Activated CD8-positive, alpha-beta memory T cell treated with anti-CD3 and anti-CD28 coated beads, Interleukin-2, amount 50 U/mL, for 24 hours (primary cell): Measurements from ENCODE around the gene IL2RG.

Experiments used
- DNase-seq: peaks from one replicate; pipeline ENCODE4 v3.0.0-alpha.2; 2020; ENCODE audit errors: extremely low read depth

Gene IL2RG

DNA sequence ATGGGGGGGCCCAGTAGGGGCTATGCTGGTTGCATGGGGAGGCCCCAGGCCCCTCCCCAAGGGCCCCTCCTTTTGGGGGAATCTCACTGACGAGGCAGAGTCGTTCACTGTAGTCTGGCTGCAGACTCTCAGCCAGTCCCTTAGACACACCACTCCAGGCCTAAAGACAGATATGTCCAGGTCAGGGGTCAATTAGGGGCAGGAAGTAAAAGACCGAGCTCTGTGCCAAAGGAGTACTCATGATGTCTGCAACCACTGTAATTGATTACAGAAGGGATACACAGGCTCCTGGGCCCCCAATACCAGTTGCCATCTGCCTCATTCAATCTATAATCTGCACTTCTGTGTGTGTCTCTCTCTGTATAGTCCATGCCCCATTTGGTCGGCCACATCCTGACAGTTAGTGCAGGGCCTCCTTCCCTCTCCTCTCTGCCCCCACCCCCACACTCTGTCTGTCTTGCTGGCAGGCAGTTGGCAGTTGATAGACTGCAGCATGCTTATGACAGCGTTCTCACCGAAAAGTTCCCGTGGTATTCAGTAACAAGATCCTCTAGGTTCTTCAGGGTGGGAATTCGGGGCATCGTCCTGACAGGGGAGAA lies 3.5 kb downstream of the IL2RG start:
- no peak for DNase-seq

DNA sequence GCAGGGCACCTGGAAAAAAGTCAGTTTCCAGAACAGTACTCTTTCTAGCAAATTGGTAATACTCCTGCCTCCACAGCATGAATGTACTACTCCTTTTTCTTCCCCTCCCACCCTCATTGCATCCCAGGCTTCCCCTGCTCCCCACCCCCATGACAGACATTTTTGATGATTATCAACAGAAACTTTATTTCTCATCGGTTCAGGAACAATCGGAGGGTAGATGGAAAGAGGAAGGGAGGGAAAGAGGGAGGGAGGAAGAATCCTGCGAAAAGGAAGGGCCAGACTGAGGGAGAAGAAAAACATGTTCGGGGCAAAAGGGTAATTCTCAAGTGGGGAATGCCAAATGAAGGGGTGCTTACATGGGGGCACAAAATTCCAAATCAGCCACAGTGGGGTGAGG lies 4.1 kb downstream of the IL2RG start:
- DNase-seq = no peak

DNA sequence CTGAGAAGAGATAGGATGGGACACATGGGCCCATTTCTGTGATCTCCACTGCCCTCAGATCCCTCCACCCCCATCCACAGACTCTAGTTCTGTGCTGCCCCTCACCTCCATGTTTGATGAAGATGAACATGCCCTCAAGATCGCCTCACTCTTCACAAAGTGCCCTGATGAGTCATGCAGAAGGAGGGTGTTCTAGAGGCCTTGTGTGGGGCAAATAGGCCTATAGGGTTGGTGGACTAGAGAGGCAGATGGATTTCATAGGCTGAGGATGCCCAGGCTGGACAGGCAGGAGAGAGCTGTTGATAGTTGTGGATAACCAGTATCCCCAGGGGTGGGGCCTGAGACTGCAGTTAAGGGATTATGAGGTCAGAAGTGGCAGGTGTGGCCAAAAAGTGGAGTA lies 5.0 kb downstream of the IL2RG start, which contains the start of gene CXorf65:
TSS of gene CXorf65 (minus strand) at position 314 of the 400 bp plus-strand sequence. CDS start at position 130, 184 bp downstream.
- DNase-seq = no peak

DNA sequence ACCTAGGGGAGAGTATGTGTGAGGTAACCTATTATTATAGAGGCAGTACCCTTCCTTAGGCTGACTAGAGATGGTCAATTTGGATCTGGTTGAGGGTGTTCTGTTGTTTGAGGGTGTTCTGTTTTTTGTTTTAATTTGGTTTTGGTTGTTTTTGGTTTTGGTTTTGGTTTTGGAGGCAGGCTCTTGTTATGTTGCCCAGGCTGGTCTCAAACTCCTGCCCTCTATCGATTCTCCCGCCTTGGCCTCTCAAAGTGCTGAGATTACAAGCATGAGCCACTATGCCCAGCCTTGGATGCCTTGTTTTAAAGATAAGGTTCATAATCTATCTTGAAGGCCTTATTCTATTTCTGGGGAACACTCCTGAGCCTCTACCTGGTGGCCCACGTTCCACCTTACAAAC lies 5.7 kb downstream of the IL2RG start:
- DNase-seq = no peak

DNA sequence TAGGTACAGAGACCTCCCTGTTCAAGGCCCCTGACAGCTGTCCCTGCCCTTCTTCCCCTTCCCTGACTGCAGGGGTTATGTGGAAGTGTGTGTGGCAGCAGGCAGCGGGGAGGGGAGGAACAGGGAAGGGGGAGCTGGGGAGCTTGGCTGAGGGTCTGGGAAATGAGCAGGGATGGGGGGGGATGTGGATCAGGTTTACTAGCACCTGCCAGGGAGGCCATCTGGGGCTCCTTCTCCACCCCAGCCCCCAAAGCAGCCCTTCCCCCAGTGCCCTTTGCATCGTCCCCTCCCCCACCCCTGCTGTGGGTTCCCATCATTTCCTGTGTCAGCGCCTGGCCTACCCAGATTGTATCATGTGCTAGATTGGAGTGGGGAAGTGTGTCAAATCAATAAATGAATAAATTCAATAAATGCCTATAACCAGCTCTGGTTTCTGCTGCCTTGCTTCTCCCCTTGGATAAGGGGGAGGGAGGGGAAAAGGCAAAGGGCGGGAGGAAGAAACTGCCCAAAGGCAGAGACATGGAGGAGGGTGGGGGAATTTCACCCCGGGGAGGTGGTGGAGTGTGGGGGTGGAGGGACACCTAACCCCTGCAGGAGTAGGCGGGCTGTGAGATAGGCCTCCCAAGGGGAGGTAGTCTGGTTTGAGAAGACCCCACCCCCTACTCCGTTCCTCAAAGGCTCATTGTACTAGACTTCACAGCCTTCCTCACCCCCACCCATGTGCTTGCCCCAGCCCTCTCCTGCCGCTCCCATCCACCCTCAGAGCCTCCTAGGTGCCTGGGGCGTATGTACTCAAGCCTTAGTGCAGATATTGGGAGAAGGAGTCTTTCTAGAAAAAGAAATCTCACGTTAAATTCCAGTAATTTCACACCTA lies 8.0 kb downstream of the IL2RG start:
- DNase-seq = no peak

DNA sequence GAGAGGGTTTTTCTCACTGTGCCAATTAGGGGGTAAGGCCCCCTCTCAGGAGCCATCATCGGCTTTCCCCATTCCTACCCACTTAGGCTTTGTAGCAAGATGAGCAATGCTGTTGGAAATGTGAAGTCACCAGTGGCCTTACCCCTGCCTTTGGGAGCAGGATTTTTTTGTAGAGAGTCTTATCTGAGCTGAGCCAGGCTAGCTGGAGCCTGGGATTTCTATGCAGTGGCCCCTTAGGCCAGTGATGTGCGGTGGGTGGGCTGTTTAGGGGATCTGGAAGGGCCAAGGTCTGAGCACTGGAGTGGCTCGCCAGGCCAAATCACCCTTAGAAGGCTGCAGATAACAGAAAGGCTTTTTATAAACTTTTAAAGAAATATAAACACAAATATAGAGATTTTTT lies 9.1 kb downstream of the IL2RG start:
- no peak for DNase-seq

DNA sequence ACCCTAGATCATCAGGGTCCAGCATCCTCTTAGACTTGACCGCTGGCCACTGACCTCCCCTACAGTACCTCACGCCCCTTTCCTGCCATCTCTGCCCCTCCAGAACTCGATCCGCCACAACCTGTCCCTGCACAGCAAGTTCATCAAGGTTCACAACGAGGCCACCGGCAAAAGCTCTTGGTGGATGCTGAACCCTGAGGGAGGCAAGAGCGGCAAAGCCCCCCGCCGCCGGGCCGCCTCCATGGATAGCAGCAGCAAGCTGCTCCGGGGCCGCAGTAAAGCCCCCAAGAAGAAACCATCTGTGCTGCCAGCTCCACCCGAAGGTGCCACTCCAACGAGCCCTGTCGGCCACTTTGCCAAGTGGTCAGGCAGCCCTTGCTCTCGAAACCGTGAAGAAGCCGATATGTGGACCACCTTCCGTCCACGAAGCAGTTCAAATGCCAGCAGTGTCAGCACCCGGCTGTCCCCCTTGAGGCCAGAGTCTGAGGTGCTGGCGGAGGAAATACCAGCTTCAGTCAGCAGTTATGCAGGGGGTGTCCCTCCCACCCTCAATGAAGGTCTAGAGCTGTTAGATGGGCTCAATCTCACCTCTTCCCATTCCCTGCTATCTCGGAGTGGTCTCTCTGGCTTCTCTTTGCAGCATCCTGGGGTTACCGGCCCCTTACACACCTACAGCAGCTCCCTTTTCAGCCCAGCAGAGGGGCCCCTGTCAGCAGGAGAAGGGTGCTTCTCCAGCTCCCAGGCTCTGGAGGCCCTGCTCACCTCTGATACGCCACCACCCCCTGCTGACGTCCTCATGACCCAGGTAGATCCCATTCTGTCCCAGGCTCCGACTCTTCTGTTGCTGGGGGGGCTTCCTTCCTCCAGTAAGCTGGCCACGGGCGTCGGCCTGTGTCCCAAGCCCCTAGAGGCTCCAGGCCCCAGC lies 10.5 kb downstream of the IL2RG start:
- DNase-seq = no peak

DNA sequence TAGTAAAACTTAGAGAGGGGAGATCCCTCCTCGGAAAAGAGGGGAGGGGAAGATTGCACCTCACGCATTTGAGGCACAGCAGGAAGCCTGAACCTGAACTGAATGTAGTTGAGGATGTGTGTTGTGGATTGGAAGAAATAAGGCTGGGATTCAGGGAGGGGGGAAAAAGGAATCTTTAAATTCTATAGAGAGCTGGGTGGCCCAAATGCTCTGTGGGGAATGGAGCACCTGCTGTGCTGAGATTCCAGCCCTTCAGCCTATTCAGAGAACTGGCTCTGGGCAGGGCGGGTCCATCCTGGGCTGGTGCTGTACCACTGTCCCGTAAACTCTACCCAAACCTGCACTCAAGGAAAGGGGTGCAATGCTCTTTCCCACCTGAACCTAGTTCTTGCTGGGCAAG lies 11.6 kb downstream of the IL2RG start:
- DNase-seq = no peak

DNA sequence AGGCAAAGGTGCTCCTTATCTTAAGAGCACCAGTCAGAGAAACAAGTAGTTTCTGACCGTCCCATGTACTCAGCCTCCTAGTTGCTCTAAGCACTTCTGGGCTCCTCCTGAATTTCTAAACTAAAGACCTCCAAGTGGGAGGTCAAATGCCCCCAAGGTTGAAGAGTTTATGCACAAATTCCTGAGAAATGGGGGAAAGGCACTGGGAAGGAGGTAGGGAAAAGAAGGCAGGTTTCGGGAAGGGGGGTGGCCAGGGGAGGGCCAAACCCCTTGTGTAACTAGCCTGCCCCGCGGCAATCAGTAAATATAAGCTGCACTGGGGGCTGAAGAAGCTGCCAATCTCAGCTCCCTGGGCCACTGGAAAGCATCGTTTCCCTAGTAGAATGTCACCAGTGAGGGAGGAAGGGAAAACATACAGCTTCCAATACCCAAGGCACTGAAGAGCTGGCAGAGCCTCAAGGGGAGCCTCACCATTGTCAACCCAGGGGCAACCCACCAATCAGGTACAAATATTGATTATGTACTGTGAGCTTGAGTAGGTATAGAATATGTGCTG lies 12.3 kb downstream of the IL2RG start:
- DNase-seq = no peak

DNA sequence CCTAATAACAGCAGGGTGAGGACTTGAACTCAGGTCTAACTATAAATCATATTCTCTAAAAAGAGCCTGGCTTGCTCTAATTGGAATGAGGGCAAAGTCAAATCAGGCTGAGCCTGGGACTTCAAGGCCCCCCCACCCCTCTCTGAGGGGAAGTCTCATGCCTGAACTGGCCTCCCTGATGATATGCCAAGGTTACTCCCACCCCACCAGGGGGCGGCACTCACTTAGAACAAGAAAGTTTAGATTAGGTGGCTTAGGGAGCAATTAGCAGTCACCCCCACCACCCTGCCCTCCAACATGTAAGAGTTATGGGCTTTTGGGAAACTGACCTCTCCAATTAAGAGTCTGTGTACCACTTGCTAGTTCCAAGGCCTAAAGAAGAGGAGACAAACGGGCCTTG lies 13.1 kb downstream of the IL2RG start:
- DNase-seq = no peak

DNA sequence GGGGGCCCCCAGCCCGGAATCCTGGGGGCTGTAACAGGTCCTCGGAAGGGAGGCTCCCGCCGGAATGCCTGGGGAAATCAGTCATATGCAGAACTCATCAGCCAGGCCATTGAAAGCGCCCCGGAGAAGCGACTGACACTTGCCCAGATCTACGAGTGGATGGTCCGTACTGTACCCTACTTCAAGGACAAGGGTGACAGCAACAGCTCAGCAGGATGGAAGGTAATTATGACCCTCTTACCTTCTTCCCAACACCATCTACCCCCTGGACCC lies 14.7 kb downstream of the IL2RG start:
- no peak for DNase-seq

DNA sequence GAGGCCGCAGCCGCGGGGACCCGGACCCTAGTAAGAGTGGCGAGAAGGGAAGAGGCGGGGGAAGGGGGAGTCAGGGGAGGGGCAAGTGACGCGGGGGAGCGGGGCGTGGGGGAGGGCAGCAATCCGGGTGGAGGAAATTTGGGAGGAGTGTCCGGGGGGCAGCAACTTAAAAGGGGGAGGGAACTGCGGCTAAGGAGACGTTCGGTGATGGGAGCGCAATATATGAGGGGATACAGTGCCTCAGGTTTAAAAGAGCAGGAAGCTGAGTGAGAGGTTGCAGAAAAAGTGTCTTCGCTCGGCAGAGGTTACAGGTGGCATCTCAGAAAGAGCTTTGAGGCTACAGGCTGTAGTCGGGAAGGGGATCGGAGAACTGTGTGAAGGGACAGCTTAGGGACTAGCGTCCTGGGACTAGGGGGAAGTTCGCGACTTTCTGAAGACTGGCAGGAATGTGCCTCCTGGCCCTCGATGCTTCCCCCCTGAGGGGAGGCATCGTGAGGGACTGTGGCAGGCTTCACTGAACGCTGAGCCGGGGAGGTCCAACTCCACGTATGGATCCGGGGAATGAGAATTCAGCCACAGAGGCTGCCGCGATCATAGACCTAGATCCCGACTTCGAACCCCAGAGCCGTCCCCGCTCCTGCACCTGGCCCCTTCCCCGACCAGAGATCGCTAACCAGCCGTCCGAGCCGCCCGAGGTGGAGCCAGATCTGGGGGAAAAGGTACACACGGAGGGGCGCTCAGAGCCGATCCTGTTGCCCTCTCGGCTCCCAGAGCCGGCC lies 15.2 kb downstream of the IL2RG start:
- no peak for DNase-seq

DNA sequence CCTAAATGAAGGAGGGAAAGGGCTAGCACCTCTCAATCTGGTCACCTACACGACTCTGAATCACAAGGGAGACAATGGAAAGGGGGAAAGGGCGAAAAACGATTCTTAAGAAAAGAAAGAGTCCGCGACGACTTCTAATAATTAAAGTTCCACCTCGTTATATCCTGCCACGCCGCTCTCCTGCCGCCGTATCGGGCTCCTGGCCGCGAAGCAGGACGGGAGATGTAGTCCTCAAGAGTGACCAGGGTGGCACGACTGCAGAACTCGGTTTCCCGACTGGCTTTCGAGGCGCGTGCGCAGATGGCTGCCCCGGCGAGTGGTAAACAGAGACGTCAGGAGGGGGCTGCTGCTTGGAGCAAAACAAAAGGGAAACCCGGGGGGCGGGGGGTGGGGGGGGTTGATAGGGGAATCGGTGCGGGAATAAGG lies 15.8 kb downstream of the IL2RG start, which contains the start of gene FOXO4:
TSS of gene FOXO4 (plus strand) at position 297 of the 426 bp plus-strand sequence. CDS start 678 bp downstream, outside the sequence.
- peak; percentile 59 for DNase-seq

DNA sequence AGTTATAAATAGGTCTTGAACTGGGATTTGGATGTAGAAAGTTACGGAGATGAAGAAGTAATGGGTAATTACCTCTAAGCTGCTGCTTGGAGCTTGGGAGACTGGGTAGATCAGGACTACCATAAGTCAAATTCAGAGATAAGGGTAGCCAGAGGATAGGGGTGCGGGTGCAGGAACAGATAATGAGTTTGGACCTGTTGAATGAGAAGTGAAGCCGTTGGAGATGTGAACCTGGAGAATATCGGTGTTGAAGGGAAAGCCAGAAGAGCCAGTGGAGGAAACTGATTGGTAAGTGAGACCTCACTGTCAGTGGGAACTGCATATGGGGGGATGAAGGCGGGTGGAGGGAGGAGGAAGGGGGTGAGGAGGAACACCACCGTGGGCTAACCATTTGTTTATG lies 16.3 kb downstream of the IL2RG start:
- no peak for DNase-seq

DNA sequence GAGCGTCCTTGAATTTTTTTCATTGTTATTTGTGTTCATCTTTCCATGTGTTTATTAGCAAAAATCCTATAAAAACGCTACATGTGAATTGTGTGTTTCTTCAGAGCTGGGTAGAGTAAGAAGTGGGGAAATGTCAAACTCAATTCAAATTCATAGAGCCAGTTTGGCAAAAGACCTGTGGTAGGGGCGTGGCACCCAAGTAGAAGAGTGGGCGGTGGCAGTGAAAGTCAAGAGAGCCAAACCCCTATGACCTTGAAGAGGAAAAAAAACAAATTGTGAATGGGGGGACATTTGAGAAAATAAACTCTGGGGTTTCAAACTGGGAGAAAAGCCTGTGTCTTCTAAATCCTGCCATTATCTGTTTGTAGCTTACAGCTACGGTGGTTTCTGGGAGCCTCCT lies 20.1 kb downstream of the IL2RG start:
- no peak for DNase-seq

DNA sequence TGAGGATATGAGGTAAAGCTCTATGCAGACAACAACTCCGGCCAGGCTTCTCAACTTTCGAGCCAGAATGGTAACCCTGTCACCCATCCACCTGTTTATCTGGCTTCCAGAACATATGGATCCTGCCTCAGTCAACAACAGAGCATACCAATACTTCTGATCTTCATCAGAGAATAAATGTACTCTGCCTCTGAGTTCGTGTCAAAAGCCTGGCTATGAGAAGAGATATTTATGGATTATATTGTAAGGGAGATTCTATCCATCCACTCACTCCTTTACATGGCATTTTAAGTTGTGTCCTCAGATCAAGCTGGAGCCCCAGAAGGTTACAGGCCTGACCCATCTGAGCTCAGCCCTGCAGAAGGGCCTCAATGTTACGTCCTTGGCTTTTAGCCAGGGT lies 25.5 kb downstream of the IL2RG start:
- no peak for DNase-seq

DNA sequence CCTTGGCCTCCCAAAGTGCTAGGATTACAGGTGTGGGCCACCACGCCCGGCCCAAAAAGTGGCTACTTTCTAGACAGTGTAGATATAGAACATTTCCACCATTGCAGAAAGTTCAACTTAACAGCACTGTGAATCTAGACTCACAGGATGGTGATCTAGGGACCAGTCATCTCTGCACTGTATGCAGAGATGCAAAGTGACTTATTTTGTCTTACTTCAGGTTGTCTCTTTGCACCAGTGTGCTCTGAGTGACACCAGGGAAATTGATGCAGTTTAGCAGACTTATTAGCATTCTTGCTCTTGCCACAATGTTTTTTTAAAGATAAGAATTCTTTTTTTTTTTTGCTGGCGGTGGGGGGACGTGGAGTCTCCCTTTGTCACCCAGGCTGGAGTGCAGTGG lies 28.6 kb downstream of the IL2RG start:
- no peak for DNase-seq

DNA sequence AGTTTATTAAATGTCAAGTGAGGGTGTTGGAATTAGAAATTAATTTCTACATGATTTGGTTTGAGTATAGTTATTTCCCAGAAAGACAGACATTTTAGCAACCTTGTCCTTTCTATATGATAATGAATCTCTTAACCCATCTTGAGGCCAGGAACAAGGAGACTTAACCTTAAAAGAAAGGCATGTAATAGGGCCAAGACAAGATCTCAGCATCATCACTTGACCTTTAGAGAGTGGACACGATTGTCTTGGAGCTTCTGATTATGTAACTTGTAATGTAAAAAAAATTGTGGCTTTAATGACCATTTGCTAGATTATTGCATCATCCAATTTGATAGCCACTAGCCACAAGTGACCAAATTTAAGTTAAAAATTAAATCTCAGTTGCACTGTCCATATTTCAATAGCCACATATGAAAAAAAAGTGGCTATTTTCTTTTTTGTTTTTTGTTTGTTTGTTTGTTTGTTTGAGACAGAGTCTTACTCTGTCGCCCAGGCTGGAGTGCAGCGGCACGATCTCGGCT lies 29.2 kb downstream of the IL2RG start:
- DNase-seq = no peak

DNA sequence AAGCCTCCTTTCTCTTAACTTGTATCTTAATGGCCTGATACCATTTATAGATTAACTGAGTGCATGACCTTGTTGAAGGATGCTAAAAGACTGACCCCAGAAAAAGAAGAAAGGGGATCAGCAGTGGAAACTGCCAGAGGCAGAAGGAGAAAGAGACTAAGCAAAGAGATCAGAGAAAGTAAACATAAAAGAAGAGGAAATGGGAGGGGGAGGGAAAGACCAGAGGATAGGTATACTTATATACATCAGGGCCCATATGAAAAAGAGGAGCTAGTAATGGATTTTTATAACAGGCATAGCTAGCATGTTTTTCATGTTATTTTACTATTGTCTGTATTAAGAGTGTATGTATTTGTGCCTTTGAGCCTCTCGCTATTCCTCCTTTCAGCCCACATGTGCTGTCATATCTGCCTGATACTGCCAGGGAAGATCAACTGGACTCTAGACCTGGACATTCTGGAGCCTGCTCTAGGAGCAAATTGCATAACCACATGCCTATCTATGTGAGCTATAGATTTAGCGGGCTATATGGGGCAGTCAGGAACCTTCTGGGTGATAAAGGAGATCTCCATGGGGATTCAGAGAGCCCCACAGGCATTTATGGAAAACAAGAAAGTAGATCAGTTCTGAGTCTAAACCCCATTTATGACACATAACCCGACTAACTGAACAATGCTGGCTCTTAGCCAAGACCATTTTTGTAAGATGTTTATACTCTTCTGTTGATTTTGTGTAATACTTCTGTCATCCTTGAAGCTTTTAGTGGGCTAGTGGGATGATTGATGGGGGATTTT lies 29.9 kb downstream of the IL2RG start:
- no peak for DNase-seq

DNA sequence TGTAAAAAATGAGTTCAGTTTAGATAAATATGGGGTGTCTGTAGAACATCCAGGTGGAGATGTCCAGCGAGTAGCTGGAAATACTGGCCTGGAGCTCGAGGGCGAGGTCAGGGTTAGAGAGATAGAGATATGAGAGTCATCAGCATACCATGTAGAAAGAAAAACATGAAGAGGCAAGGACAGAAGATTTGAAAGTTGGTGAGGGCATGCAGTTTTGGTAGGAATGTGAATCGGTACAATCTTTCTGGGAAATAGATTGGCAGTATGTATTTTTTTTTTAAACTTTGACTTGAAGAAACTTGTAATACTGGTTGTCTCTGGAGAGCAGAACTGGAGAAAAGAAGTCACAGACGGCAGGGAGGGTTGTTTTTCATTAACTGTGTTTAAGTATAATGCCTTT lies 40.8 kb downstream of the IL2RG start:
- DNase-seq = no peak
